Spleen (tissue), 7 donors: ENCODE measurements around the gene HIVEP3.

Experiments
- POLR2A ChIP-seq, 3 donors: fragments of 450-650 bp; IDR thresholded peaks; one replicate each; pipeline ENCODE4 v1.5.1; 2017; ENCODE audit warnings: antibody characterized with exemption in 3 of 3, mild to moderate bottlenecking in 1 of 3
- POLR2AphosphoS5 ChIP-seq, 3 donors: sonication (generic); formaldehyde crosslinking; IDR thresholded peaks; one replicate each; pipeline ENCODE4 v1.5.1; 2017; ENCODE audit warnings: antibody characterized with exemption in 3 of 3
- TF ChIP-seq, protein P1 (sequence below), 11 experiments: fragments of 200-600 bp in 7 of 11; fragments of 450-650 bp in 4 of 11; sonication (generic) in 4 of 11; IDR thresholded peaks in 8 of 11; conservative IDR thresholded peaks in 3 of 11; 1 replicate in 7 of 11; 2 replicates in 4 of 11; pipeline versions ENCODE4 v1.4.0 to v1.8.0; 2016 to 2021; ENCODE audit warnings: antibody characterized with exemption in 11 of 11, inconsistent platforms in 4 of 11, mild to moderate bottlenecking in 1 of 11
- donor health status: DM: no; HTN: no; CAD: no; lungs with moderate emphysema.
- donor health status: DM: no; HTN: no; CAD: no.
- donor health status: DM: no; HTN: no; CAD: no.

- TF ChIP-seq, protein P1, sequence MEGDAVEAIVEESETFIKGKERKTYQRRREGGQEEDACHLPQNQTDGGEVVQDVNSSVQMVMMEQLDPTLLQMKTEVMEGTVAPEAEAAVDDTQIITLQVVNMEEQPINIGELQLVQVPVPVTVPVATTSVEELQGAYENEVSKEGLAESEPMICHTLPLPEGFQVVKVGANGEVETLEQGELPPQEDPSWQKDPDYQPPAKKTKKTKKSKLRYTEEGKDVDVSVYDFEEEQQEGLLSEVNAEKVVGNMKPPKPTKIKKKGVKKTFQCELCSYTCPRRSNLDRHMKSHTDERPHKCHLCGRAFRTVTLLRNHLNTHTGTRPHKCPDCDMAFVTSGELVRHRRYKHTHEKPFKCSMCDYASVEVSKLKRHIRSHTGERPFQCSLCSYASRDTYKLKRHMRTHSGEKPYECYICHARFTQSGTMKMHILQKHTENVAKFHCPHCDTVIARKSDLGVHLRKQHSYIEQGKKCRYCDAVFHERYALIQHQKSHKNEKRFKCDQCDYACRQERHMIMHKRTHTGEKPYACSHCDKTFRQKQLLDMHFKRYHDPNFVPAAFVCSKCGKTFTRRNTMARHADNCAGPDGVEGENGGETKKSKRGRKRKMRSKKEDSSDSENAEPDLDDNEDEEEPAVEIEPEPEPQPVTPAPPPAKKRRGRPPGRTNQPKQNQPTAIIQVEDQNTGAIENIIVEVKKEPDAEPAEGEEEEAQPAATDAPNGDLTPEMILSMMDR (IDR thresholded peaks at IDR 0.05 in 8 of 11, conservative IDR thresholded peaks at IDR 0.05 in 3 of 11): no peak
- TF ChIP-seq POLR2A (IDR thresholded peaks at IDR 0.05): no peak
- TF ChIP-seq POLR2AphosphoS5 (IDR thresholded peaks at IDR 0.05): no peak
These were observed 379.8 kb downstream of the HIVEP3 start for GRCh38 chr1:41538741-41539417.
